A549 (cell line): ENCODE data around the gene CNTN1. TPM values are rescaled to one million over a fixed set of nuclear protein-coding genes. Genes with fewer than 3 reads are reported as not detected.

ENCODE experiments used
- ATAC-seq, 2 experiments: fragments of 200-7000 bp in 1 of 2; fragments of >200 bp in 1 of 2; cut with Nextera tagmentation in 1 of 2; cut with Tn5 transposase in 1 of 2; 3 replicates each; pipeline versions ENCODE4 v1.8.0 to v1.9.1; 2018 to 2020; ENCODE audit warnings: mild to moderate bottlenecking in 1 of 2, moderate library complexity in 1 of 2
- CTCF ChIA-PET: fragments of 300-600 bp; sonication (Branson Sonifier 250); formaldehyde crosslinking; extraction: SDS; loops from one replicate; lab custom pipeline; 2021; ENCODE audit warnings: antibody characterized with exemption, inconsistent platforms; lab: Yijun Ruan, JAX
- POLR2A ChIA-PET: fragments of 350-600 bp; formaldehyde crosslinking; extraction: SDS; loops from one replicate; lab custom pipeline; 2021; ENCODE audit warnings: antibody characterized with exemption, inconsistent platforms; lab: Yijun Ruan, JAX
- DNase-seq, 2 experiments: peaks; one replicate each; pipeline versions ENCODE4 v3.0.0 to v3.0.0-alpha.2; 2011 to 2016; ENCODE audit warnings: low read depth in 1 of 2, low spot score in 1 of 2
- FAIRE-seq: peaks from 2 replicates; lab custom pipeline; 2011; peaks lifted over from hg19 to GRCh38; lab: Jason Lieb, UNC
- H3K27ac ChIP-seq, 2 experiments: fragments of >200 bp; sonication (Bioruptor Twin); formaldehyde crosslinking; 3 replicates each; pipeline ENCODE4 v1.5.1; 2016 to 2017
- H3K4me1 ChIP-seq: fragments of >200 bp; sonication (Bioruptor Twin); formaldehyde crosslinking; 3 replicates; pipeline ENCODE4 v1.6.1; 2016
- H3K4me2 ChIP-seq: fragments of >200 bp; sonication (Bioruptor Twin); formaldehyde crosslinking; 3 replicates; pipeline ENCODE4 v1.6.1; 2016
- H3K4me3 ChIP-seq: fragments of >200 bp; sonication (Bioruptor Twin); formaldehyde crosslinking; 3 replicates; pipeline ENCODE4 v1.5.1; 2016
- H3K9me3 ChIP-seq: fragments of >200 bp; sonication (Bioruptor Twin); formaldehyde crosslinking; 3 replicates; pipeline ENCODE4 v1.6.1; 2016
- CBX2 ChIP-seq: fragments of 200-600 bp; sonication (generic); IDR thresholded peaks from 2 replicates; pipeline ENCODE4 v1.6.1; 2016; ENCODE audit warnings: low read depth, mild to moderate bottlenecking, borderline replicate concordance
- CHD4 ChIP-seq: fragments of 200-600 bp; sonication (generic); IDR thresholded peaks from 2 replicates; pipeline ENCODE4 v1.6.1; 2016; ENCODE audit warnings: antibody characterized with exemption, mild to moderate bottlenecking, borderline replicate concordance
- EHF ChIP-seq: fragments of 250-450 bp; sonication (Bioruptor Pico); IDR thresholded peaks from 2 replicates; pipeline ENCODE4 v1.5.0; 2020; ENCODE audit warnings: mild to moderate bottlenecking
- ESRRA ChIP-seq: fragments of 150-350 bp; IDR thresholded peaks from 2 replicates; pipeline ENCODE4 v1.6.1; 2014; ENCODE audit warnings: mild to moderate bottlenecking, low read length, borderline replicate concordance
- FOXS1 ChIP-seq: fragments of 250-450 bp; sonication (Bioruptor Pico); IDR thresholded peaks from 2 replicates; pipeline ENCODE4 v1.5.0; 2020; ENCODE audit warnings: mild to moderate bottlenecking, moderate library complexity
- HOXB5 ChIP-seq: fragments of 250-450 bp; sonication (Bioruptor Pico); IDR thresholded peaks from 2 replicates; pipeline ENCODE4 v1.5.0; 2020; ENCODE audit warnings: mild to moderate bottlenecking, moderate library complexity
- JUN ChIP-seq, 2 experiments: fragments of >200 bp; sonication (Bioruptor Twin); formaldehyde crosslinking; IDR thresholded peaks; 2 replicates in 1 of 2; 3 replicates in 1 of 2; pipeline ENCODE4 v1.6.1; 2016 to 2017
- JUNB ChIP-seq: fragments of >200 bp; sonication (Bioruptor Twin); formaldehyde crosslinking; IDR thresholded peaks from 2 replicates; pipeline ENCODE4 v1.6.1; 2016
- KDM5A ChIP-seq: fragments of 200-600 bp; sonication (generic); IDR thresholded peaks from 2 replicates; pipeline ENCODE4 v1.6.1; 2016; ENCODE audit warnings: antibody characterized with exemption, mild to moderate bottlenecking
- MAFK ChIP-seq: fragments of 450-650 bp; IDR thresholded peaks from 2 replicates; pipeline ENCODE4 v1.6.1; 2014; ENCODE audit not compliant: partially characterized antibody
- NPAS2 ChIP-seq: fragments of 250-450 bp; sonication (Bioruptor Pico); IDR thresholded peaks from 2 replicates; pipeline ENCODE4 v1.8.0; 2022; ENCODE audit warnings: mild to moderate bottlenecking, moderate library complexity, borderline replicate concordance
- PHF8 ChIP-seq: fragments of 200-600 bp; sonication (generic); IDR thresholded peaks from 2 replicates; pipeline ENCODE4 v1.6.1; 2016; ENCODE audit warnings: low read depth, mild to moderate bottlenecking, antibody characterized with exemption, moderate library complexity, borderline replicate concordance
- POLR2A ChIP-seq: IDR thresholded peaks from 2 replicates; pipeline ENCODE4 v1.6.1; 2012; ENCODE audit warnings: mild to moderate bottlenecking, low read length
- POLR2AphosphoS2 ChIP-seq: conservative IDR thresholded peaks from 2 replicates; pipeline ENCODE4 v1.6.1; 2012; ENCODE audit warnings: low read length, improper control_type of control experiment, inconsistent platforms
- RAD21 ChIP-seq, 2 experiments: fragments of >200 bp in 1 of 2; sonication (Bioruptor Twin) in 1 of 2; formaldehyde crosslinking in 1 of 2; IDR thresholded peaks in 1 of 2; conservative IDR thresholded peaks in 1 of 2; 2 replicates in 1 of 2; 3 replicates in 1 of 2; pipeline ENCODE4 v1.6.1; 2012 to 2018; ENCODE audit warnings: inconsistent platforms in 1 of 2
- SREBF2 ChIP-seq: fragments of 450-650 bp; IDR thresholded peaks from 2 replicates; pipeline ENCODE4 v1.6.1; 2014; ENCODE audit warnings: mild to moderate bottlenecking, moderate library complexity
- TFCP2L1 ChIP-seq: fragments of 250-450 bp; sonication (Bioruptor Pico); IDR thresholded peaks from 2 replicates; pipeline ENCODE4 v1.5.0; 2021; ENCODE audit warnings: mild to moderate bottlenecking
- TP53 ChIP-seq: fragments of 250-450 bp; sonication (Bioruptor Pico); IDR thresholded peaks from 2 replicates; pipeline ENCODE4 v1.5.0; 2021; ENCODE audit warnings: mild to moderate bottlenecking, moderate library complexity
- ZFP36 ChIP-seq: fragments of 450-650 bp; IDR thresholded peaks from 2 replicates; pipeline ENCODE4 v1.6.1; 2014; ENCODE audit warnings: borderline replicate concordance; ENCODE audit not compliant: partially characterized antibody
- WGBS: methylation state at CpG from one replicate; pipeline ENCODE4 v1.1.6; 2017; ENCODE audit errors: missing lambda C conversion rate; 5-methylcytosine and 5-hydroxymethylcytosine counted together
- polyA minus RNA-seq: library from RNA; depleted of rRNA, polyadenylated mRNA; stranded (reverse); fragments of >200 nt; gene quantifications from 2 replicates; pipeline ENCODE4 v1.2.3, GENCODE V29; 2011; rRNA and poly(A)+ RNA removed
- polyA plus RNA-seq, 4 experiments: library from polyadenylated mRNA; depleted of rRNA in 3 of 4; stranded (reverse); fragments of >200 nt; fragmentation: RNase III in 1 of 4; extraction: RNeasy Plus Mini Kit Qiagen cat#74134 plus additional on column Dnase treatment in 1 of 4; gene quantifications; 2 replicates in 3 of 4; 3 replicates in 1 of 4; pipeline ENCODE4 v1.2.3, GENCODE V29; 2011 to 2017
- TF ChIP-seq, protein P1 (sequence below): IDR thresholded peaks from 2 replicates; pipeline ENCODE4 v1.6.1; 2012
- TF ChIP-seq, protein P2 (sequence below): IDR thresholded peaks from 2 replicates; pipeline ENCODE4 v1.6.1; 2012
- TF ChIP-seq, protein P3 (sequence below): fragments of >200 bp; sonication (Bioruptor Twin); formaldehyde crosslinking; IDR thresholded peaks from 3 replicates; pipeline ENCODE4 v1.6.1; 2016
- TF ChIP-seq, protein P4 (sequence below): fragments of >200 bp; sonication (Bioruptor Twin); formaldehyde crosslinking; IDR thresholded peaks from 2 replicates; pipeline ENCODE4 v1.6.1; 2016
- TF ChIP-seq, protein P5 (sequence below): fragments of 250-450 bp; sonication (Bioruptor Pico); IDR thresholded peaks from 2 replicates; pipeline ENCODE4 v1.5.0; 2020; ENCODE audit warnings: low read depth, mild to moderate bottlenecking, moderate library complexity

Gene CNTN1
- polyA plus RNA-seq (2011; rRNA removed) (175 and 186 TPM in 2 replicates), polyA plus RNA-seq (2017; fragmentation: RNase III; extraction: RNeasy Plus Mini Kit Qiagen cat#74134 plus additional on column Dnase treatment) (59.0 to 71.1 TPM (median 69.7 TPM) in 3 replicates), polyA minus RNA-seq (112 and 116 TPM in 2 replicates)
- polyA plus RNA-seq (2012; cell fraction: cytosol; rRNA removed), result 10.0 and 10.1 TPM in 2 replicates
- 10.5 and 11.8 TPM in 2 replicates for polyA plus RNA-seq (2012; cell fraction: nucleus; rRNA removed)

DNA sequence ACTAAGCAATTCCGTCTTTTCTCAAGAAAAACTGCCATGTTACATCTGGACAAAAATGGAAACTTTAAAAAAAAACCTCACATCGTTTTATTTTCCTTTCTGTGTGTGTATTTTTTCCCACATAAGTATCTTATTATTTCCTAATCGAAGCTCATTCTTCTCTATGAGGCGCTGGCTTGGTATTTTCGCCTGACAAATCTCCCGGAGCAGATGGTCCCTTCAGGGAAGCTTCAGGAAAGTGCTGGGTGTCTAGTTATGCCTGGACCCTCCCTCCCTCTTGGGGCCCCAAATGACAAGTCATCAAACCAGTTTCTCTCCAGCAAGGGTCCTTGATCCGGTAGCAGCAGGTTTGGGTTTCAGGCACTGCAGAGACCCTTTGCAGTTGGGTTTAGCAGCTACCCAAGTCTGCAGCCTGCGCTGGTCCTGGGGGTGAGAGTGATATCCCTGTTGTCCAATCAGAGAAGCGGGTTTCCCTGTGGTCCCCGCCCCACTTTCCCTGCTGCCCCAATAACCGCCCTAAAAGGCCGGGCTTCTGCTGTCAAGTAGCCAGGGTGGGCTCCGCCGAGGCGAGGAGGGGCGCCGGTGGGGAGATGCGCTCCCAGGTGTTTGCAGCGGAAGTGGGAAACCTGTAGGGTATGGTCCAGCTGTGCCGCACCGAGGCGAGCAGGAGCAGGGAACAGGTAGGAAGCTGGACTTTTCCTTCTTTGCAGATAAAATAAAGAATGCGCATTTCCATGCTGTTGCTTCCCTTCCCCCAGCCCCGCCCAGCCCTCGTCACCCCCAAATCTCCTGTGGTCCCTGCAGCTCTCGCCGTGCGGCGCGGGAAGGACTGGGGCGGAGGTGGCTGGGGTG is at the start of gene CNTN1:
TSS of gene CNTN1 (plus strand) at position 527 of the 852 bp plus-strand sequence.
- H3K4me2 ChIP-seq, result peak within 1 kb of the TSS; percentile 80
- TF ChIP-seq ESRRA (no peak), CBX2 (no peak), POLR2A (peak; percentile 20; the same call in 1 of the 2 replicates), JUN (IDR thresholded peaks at IDR 0.05) (peak in 1 of 2 experiments; percentile 23; a peak in 1 of 5 replicates)
- TF ChIP-seq, protein P1, sequence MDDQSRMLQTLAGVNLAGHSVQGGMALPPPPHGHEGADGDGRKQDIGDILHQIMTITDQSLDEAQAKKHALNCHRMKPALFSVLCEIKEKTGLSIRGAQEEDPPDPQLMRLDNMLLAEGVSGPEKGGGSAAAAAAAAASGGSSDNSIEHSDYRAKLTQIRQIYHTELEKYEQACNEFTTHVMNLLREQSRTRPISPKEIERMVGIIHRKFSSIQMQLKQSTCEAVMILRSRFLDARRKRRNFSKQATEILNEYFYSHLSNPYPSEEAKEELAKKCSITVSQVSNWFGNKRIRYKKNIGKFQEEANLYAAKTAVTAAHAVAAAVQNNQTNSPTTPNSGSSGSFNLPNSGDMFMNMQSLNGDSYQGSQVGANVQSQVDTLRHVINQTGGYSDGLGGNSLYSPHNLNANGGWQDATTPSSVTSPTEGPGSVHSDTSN, result peak; percentile 96
- TF ChIP-seq, protein P2, sequence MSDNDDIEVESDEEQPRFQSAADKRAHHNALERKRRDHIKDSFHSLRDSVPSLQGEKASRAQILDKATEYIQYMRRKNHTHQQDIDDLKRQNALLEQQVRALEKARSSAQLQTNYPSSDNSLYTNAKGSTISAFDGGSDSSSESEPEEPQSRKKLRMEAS, result 0 out of 2 replicates have a peak, but pooled peaks have one; percentile 7
- ChIA-PET POLR2A (no interaction called here), CTCF (interaction anchor here (0.6 kb wide), 1 partner anchor 1277 kb away, joined by 3 read pairs; no protein-coding TSS in a partner anchor)
- H3K27ac ChIP-seq, result peak within 1 kb of the TSS; percentile 75 to 93
- H3K4me3 ChIP-seq, result peak within 1 kb of the TSS; percentile 91
- DNase-seq (peak; percentile 93 to 99), FAIRE-seq (peak; percentile 61), ATAC-seq (peak; percentile 90 to 97)
- H3K9me3 ChIP-seq, result no peaks in the 10 kb centered on the region
- H3K4me1 ChIP-seq, result peaks cover 57% of the 10 kb centered on the region
- 4% methylated on average over 21 of the region's 31 CpGs for WGBS

DNA sequence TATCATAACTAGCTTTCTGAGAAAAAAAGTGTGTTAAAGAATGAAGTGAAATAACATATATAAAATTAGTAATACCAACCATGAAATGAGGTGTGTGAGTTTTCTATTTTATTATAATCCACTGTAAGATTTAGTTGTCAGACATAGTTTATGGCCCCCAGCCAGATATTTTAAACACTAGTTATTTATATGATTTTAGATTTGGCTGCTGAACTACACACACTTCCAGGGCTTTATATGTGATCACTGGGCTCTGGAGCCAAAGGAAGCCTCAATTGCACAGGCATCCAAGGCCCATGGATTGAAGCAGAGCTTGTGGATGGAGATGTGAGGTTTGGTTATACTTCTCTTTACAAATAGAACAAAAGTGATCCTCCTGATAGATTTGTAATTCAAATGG is 48.7 kb upstream of the CNTN1 start:
- H3K27ac ChIP-seq, result no peak overlapping the region
- H3K9me3 ChIP-seq, result no peaks in the 10 kb centered on the region
- CTCF ChIA-PET, result interaction anchor here (1.0 kb wide), 1 partner anchor 22 kb away, joined by 3 read pairs; no protein-coding TSS in a partner anchor
- FAIRE-seq, result no peak
- DNase-seq, result no peak
- no peak for ATAC-seq
- peaks cover 18% of the 10 kb centered on the region for H3K4me1 ChIP-seq
- no peak overlapping the region for H3K4me2 ChIP-seq
- POLR2A ChIA-PET, result no interaction called here
- no peak overlapping the region for H3K4me3 ChIP-seq
- TF ChIP-seq RAD21 (conservative IDR thresholded peaks at IDR 0.05 in 1 of 2, IDR thresholded peaks at IDR 0.05 in 1 of 2) (no peak), ZFP36 (no peak), SREBF2 (no peak), TFCP2L1 (CRISPR knock-in tag) (no peak), HOXB5 (CRISPR knock-in tag) (no peak), MAFK (no peak), POLR2AphosphoS2 (no peak), FOXS1 (CRISPR knock-in tag) (no peak), KDM5A (no peak)
- TF ChIP-seq, protein P3, sequence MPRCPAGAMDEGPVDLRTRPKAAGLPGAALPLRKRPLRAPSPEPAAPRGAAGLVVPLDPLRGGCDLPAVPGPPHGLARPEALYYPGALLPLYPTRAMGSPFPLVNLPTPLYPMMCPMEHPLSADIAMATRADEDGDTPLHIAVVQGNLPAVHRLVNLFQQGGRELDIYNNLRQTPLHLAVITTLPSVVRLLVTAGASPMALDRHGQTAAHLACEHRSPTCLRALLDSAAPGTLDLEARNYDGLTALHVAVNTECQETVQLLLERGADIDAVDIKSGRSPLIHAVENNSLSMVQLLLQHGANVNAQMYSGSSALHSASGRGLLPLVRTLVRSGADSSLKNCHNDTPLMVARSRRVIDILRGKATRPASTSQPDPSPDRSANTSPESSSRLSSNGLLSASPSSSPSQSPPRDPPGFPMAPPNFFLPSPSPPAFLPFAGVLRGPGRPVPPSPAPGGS, result no peak
- TF ChIP-seq, protein P4, sequence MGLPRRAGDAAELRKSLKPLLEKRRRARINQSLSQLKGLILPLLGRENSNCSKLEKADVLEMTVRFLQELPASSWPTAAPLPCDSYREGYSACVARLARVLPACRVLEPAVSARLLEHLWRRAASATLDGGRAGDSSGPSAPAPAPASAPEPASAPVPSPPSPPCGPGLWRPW, result no peak

DNA sequence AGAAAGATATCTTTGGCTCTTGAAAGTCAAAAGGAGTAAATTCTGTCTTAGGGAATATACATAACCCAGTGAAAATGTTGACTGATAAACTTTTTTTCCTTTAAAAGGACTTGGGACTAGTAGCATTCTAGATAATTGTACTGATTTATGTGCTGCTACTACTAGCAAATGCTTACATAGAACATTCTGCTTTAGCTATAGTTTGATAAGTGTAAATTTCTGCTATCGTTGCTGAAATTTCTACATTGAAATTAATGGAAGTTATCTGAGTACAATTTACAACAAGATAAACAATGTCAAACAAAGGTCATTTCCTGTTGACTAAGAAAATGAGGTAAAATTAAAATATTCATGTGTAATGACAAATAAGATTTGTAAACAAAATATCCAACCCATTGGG is 48.3 kb upstream of the CNTN1 start:
- WGBS, result 63% methylated on average over 1 of the region's 1 CpG
- ATAC-seq (no peak), DNase-seq (no peak), FAIRE-seq (peak; percentile 70)
- H3K27ac ChIP-seq, result no peak overlapping the region
- peaks cover 23% of the 10 kb centered on the region for H3K4me1 ChIP-seq
- no peak overlapping the region for H3K4me2 ChIP-seq
- CTCF ChIA-PET, result interaction anchor here (1.0 kb wide), 1 partner anchor 23 kb away, joined by 3 read pairs; no protein-coding TSS in a partner anchor
- no peaks in the 10 kb centered on the region for H3K9me3 ChIP-seq
- no peak overlapping the region for H3K4me3 ChIP-seq
- POLR2A ChIA-PET, result no interaction called here
- TF ChIP-seq PHF8, result no peak
- TF ChIP-seq JUNB, result no peak
- TF ChIP-seq, protein P1, result no peak
- TF ChIP-seq JUN (IDR thresholded peaks at IDR 0.05), result no peak
- TF ChIP-seq, protein P3, result no peak
- no peak for TF ChIP-seq CHD4
- no peak for TF ChIP-seq TP53 (CRISPR knock-in tag)
- no peak for TF ChIP-seq EHF (CRISPR knock-in tag)
- TF ChIP-seq, protein P5, sequence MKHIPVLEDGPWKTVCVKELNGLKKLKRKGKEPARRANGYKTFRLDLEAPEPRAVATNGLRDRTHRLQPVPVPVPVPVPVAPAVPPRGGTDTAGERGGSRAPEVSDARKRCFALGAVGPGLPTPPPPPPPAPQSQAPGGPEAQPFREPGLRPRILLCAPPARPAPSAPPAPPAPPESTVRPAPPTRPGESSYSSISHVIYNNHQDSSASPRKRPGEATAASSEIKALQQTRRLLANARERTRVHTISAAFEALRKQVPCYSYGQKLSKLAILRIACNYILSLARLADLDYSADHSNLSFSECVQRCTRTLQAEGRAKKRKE (CRISPR knock-in tag), result no peak
- TF ChIP-seq NPAS2 (CRISPR knock-in tag), result no peak
- TF ChIP-seq MAFK, result no peak
